ENCODE data around the gene COL16A1. TPM values are rescaled to one million over a fixed set of nuclear protein-coding genes. Genes with fewer than 3 reads are reported as not detected.

COL16A1 gene
- total and polyA plus RNA-seq, 4 donors: 0.43 to 3.8 (median 2.3) TPM

GRCh38 chr1:31727849-31728248, 24.0 kb upstream of the COL16A1 start:
- Histone ChIP-seq H3K27ac (ENCODE audit: low read depth in 1 of 2, low read length in 2 of 2) (no peak overlapping the region), H3K36me3 (ENCODE audit: control insufficient read depth in 4 of 4, insufficient read depth in 3 of 4, low read depth in 1 of 4, low read length in 3 of 4) (no peaks in the 10 kb centered on the region), H3K4me3 (ENCODE audit: low read depth in 1 of 3, low read length in 3 of 3) (no peak overlapping the region), H3K9me3 (ENCODE audit: control insufficient read depth in 4 of 4, low read length in 3 of 4) (no peaks in the 10 kb centered on the region), H3K4me1 (ENCODE audit: control insufficient read depth in 4 of 4, insufficient read depth in 4 of 4, low read length in 3 of 4) (no peaks in the 10 kb centered on the region), H3K9ac (ENCODE audit: low read depth in 1 of 2, low read length in 2 of 2) (no peak overlapping the region), H3K27me3 (ENCODE audit: control insufficient read depth in 4 of 4, insufficient read depth in 4 of 4, low read length in 3 of 4) (no peaks in the 10 kb centered on the region)
- DNase-seq (ENCODE audit: low spot score): no peak
- 85% methylated on average over 19 of the region's 19 CpGs for WGBS
- TF ChIP-seq SP1 (IDR thresholded peaks at IDR 0.05) (no peak), TAF1 (conservative IDR thresholded peaks at IDR 0.05) (no peak), ATF3 (IDR thresholded peaks at IDR 0.05) (no peak), MAX (IDR thresholded peaks at IDR 0.05) (no peak)

DNA sequence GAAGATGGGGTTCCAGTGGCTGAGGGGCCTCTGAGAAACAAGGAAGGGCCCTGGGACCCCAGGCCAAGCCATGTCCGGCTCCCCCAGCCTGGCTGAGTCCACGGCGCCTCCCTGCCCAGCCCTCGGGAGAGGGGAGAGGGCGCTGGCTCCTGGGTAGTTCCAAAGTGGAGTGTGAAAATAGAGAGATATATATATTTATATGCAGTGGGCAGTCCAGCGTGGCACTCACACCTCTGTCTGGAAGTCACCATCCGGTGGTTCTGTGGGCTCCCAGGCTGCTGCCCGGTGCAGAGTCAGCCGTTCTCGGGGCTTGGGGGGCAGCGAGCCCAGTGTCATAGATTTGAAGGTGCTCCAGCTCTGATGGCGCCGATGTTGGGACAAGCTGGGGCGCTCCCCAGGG, 23.4 kb upstream of the COL16A1 start:
- Histone ChIP-seq H3K9me3 (ENCODE audit: control insufficient read depth in 4 of 4, low read length in 3 of 4) (no peaks in the 10 kb centered on the region), H3K27ac (ENCODE audit: low read depth in 1 of 2, low read length in 2 of 2) (no peak overlapping the region), H3K4me1 (ENCODE audit: control insufficient read depth in 4 of 4, insufficient read depth in 4 of 4, low read length in 3 of 4) (no peaks in the 10 kb centered on the region), H3K27me3 (ENCODE audit: control insufficient read depth in 4 of 4, insufficient read depth in 4 of 4, low read length in 3 of 4) (no peaks in the 10 kb centered on the region), H3K36me3 (ENCODE audit: control insufficient read depth in 4 of 4, insufficient read depth in 3 of 4, low read depth in 1 of 4, low read length in 3 of 4) (no peaks in the 10 kb centered on the region), H3K9ac (ENCODE audit: low read depth in 1 of 2, low read length in 2 of 2) (no peak overlapping the region), H3K4me3 (ENCODE audit: low read depth in 1 of 3, low read length in 3 of 3) (no peak overlapping the region)
- TF ChIP-seq RAD21 (IDR thresholded peaks at IDR 0.05) (no peak), NR2F2 (IDR thresholded peaks at IDR 0.05) (no peak)
- WGBS: 90% methylated on average over 14 of the region's 14 CpGs
- no peak for DNase-seq (ENCODE audit: low spot score)

GRCh38 chr1:31726715-31727114, 22.9 kb upstream of the COL16A1 start:
- Histone ChIP-seq H3K27me3 (ENCODE audit: control insufficient read depth in 4 of 4, insufficient read depth in 4 of 4, low read length in 3 of 4) (no peaks in the 10 kb centered on the region), H3K36me3 (ENCODE audit: control insufficient read depth in 4 of 4, insufficient read depth in 3 of 4, low read depth in 1 of 4, low read length in 3 of 4) (no peaks in the 10 kb centered on the region), H3K9me3 (ENCODE audit: control insufficient read depth in 4 of 4, low read length in 3 of 4) (no peaks in the 10 kb centered on the region), H3K9ac (ENCODE audit: low read depth in 1 of 2, low read length in 2 of 2) (no peak overlapping the region), H3K4me1 (ENCODE audit: control insufficient read depth in 4 of 4, insufficient read depth in 4 of 4, low read length in 3 of 4) (no peaks in the 10 kb centered on the region), H3K27ac (ENCODE audit: low read depth in 1 of 2, low read length in 2 of 2) (no peak overlapping the region), H3K4me3 (ENCODE audit: low read depth in 1 of 3, low read length in 3 of 3) (no peak overlapping the region)
- TF ChIP-seq HNF4A (conservative IDR thresholded peaks at IDR 0.05): no peak
- no peak for TF ChIP-seq FOXA1 (IDR thresholded peaks at IDR 0.05)
- no peak for TF ChIP-seq ATF3 (IDR thresholded peaks at IDR 0.05)
- TF ChIP-seq YY1 (IDR thresholded peaks at IDR 0.05): no peak
- no peak for TF ChIP-seq JUND (IDR thresholded peaks at IDR 0.05)
- TF ChIP-seq, protein P1, sequence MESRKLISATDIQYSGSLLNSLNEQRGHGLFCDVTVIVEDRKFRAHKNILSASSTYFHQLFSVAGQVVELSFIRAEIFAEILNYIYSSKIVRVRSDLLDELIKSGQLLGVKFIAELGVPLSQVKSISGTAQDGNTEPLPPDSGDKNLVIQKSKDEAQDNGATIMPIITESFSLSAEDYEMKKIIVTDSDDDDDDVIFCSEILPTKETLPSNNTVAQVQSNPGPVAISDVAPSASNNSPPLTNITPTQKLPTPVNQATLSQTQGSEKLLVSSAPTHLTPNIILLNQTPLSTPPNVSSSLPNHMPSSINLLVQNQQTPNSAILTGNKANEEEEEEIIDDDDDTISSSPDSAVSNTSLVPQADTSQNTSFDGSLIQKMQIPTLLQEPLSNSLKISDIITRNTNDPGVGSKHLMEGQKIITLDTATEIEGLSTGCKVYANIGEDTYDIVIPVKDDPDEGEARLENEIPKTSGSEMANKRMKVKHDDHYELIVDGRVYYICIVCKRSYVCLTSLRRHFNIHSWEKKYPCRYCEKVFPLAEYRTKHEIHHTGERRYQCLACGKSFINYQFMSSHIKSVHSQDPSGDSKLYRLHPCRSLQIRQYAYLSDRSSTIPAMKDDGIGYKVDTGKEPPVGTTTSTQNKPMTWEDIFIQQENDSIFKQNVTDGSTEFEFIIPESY (IDR thresholded peaks at IDR 0.05): no peak
- no peak for TF ChIP-seq NR2F2 (IDR thresholded peaks at IDR 0.05)
- TF ChIP-seq MAX (IDR thresholded peaks at IDR 0.05): no peak
- TF ChIP-seq GABPA (IDR thresholded peaks at IDR 0.05 in 1 of 2, conservative IDR thresholded peaks at IDR 0.05 in 1 of 2): no peak
- DNase-seq (ENCODE audit: low spot score): no peak
- WGBS: 75% methylated on average over 4 of the region's 4 CpGs

Measured in liver (tissue), 9 donors.